Skeletal muscle satellite cell (primary cell): ENCODE measurements around the gene ATP4A. TPM values are rescaled to one million over a fixed set of nuclear protein-coding genes. Genes with fewer than 3 reads are reported as not detected.
"Not testable (repeated sequence)": the region's sequence is repeated elsewhere in the genome, so short reads cannot be mapped to it uniquely, and the experiment has no call there.

Source experiments
- H3K27me3 ChIP-seq: 2 replicates; pipeline ENCODE4 v1.7.0; 2013; ENCODE audit warnings: low read length; ENCODE audit not compliant: control insufficient read depth, insufficient read depth
- H3K36me3 ChIP-seq: 2 replicates; pipeline ENCODE4 v1.7.0; 2013; ENCODE audit warnings: mild to moderate bottlenecking, control low read depth, low read length; ENCODE audit not compliant: insufficient read depth
- H3K4me1 ChIP-seq: 2 replicates; pipeline ENCODE4 v1.7.0; 2013; ENCODE audit warnings: low read length; ENCODE audit not compliant: control insufficient read depth, insufficient read depth
- H3K4me2 ChIP-seq: 2 replicates; pipeline ENCODE4 v1.7.0; 2013; ENCODE audit warnings: mild to moderate bottlenecking, low read length
- H3K4me3 ChIP-seq: 2 replicates; pipeline ENCODE4 v1.7.0; 2013; ENCODE audit warnings: low read length
- H3K9ac ChIP-seq: 2 replicates; pipeline ENCODE4 v1.7.0; 2013; ENCODE audit warnings: mild to moderate bottlenecking, low read depth, low read length, moderate library complexity
- H3K9me3 ChIP-seq: replicated peaks from 2 replicates; pipeline ENCODE4 v1.7.0; 2013; ENCODE audit warnings: mild to moderate bottlenecking, control low read depth, low read length
- total RNA-seq: library from RNA; depleted of rRNA; stranded (reverse); fragments of >200 nt; gene quantifications from 2 replicates; pipeline ENCODE4 v1.2.3, GENCODE V29; 2012; rRNA removed

ATP4A gene
- not detected in 2 replicates for total RNA-seq

DNA sequence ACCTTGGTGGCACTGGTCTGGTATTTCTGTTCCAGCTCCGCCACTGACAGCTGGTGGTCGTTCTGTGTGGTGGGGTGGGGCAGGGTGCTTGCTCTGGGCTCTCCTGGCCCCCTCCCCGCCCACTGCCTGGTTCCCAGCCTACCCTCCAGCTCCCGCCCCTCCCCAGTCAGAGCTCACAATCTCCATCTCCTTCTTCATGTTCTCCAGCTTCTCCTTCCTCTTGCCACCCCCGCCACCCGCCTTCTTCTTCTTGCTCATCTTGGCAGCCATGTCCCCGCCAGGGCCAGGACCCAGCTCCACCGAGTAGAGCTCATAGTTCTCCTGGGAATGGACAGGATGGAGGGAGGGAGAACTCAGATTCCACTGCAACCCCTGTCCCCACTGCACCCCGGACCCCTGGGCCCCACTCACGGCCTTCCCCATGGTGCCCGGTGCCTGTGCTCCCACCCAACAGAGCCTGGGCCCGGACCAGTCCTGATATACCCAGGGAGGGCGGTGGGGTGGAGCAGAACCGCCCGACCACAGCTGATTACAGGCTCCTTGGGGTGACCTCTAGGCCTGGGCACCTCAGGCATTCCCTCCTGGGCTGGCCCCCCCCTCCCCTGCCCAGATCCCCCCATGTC lies at the start of gene ATP4A:
Gene ATP4A (minus strand): TSS at position 452 of the 623 bp plus-strand sequence. CDS start 29 bp downstream, at position 423.
- Histone ChIP-seq H3K4me2 (no peak within 1 kb of the TSS), H3K4me1 (peaks cover under 1% of the 10 kb centered on the region), H3K27me3 (peaks cover 28% of the 10 kb centered on the region), H3K4me3 (no peak within 1 kb of the TSS), H3K36me3 (no peaks in the 10 kb centered on the region), H3K9me3 (no peaks in the 10 kb centered on the region), H3K9ac (no peak within 1 kb of the TSS)

DNA sequence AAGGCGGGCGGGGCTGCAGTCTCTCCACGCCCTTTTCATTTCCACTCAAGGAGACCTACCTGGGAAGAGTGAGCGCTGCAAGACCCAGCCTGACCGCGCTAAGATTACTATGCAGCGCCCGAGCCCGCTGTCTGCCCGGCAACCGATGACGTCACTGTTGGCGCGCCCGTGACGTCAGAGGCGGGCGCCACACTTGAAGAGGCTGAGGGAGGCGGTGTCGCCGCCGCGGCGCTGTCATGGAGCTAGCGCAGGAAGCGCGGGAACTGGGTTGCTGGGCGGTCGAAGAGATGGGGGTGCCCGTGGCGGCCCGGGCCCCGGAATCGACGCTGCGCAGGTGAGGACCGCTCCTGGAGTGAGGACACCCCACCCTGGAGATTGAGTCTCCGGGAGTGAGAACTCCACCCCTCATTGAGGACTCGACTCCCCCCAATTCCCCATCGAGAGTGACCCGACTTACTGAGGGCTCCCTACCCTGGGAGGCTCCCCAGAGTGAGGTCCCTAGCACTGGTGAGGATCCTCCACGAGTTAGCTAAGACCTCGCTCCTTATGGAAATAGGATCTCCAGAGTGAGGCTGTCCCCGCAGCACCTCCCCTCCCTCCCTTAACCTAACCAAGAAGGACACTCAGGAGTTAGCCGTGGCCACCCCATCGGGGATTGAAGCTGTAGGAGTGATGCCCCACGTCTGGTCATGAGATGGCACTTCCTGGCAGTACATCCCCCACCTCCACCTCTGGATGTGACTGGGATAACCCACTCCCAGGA lies 49.3 kb upstream of the ATP4A start, which contains the start of gene HAUS5:
Gene HAUS5 (plus strand): TSS at position 177 of the 763 bp plus-strand sequence. CDS start 60 bp downstream, at position 237.
- Histone ChIP-seq H3K4me2 (peak within 1 kb of the TSS; percentile 100), H3K9me3 (peaks cover 3% of the 10 kb centered on the region), H3K36me3 (no peaks in the 10 kb centered on the region), H3K4me1 (peaks cover 5% of the 10 kb centered on the region), H3K27me3 (no peaks in the 10 kb centered on the region), H3K9ac (peak within 1 kb of the TSS; percentile 94), H3K4me3 (peak within 1 kb of the TSS; percentile 99)

DNA sequence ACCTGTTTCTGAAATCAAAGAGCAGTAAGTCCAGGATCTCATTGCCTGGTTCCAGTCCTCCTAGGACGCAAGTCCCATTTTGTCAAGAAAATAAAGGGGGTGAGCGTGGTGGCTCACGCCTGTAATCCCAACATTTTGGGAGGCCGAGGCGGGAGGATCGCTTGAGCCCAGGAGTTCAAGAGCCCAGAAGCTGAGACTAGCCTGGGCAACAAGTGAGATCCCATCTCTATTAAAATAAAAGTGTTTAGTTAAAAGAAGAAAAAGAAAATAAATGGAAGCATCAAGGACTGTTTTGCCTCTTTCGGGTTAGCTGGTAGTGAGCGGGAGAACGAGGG lies 48.7 kb upstream of the ATP4A start:
- no peaks in the 10 kb centered on the region for H3K27me3 ChIP-seq
- peaks cover 5% of the 10 kb centered on the region for H3K4me1 ChIP-seq
- H3K4me3 ChIP-seq: peak overlapping the region; percentile 99
- peak overlapping the region; percentile 100 for H3K4me2 ChIP-seq
- H3K9ac ChIP-seq: peak overlapping the region; percentile 94
- peaks cover 3% of the 10 kb centered on the region for H3K9me3 ChIP-seq
- H3K36me3 ChIP-seq: no peaks in the 10 kb centered on the region

DNA sequence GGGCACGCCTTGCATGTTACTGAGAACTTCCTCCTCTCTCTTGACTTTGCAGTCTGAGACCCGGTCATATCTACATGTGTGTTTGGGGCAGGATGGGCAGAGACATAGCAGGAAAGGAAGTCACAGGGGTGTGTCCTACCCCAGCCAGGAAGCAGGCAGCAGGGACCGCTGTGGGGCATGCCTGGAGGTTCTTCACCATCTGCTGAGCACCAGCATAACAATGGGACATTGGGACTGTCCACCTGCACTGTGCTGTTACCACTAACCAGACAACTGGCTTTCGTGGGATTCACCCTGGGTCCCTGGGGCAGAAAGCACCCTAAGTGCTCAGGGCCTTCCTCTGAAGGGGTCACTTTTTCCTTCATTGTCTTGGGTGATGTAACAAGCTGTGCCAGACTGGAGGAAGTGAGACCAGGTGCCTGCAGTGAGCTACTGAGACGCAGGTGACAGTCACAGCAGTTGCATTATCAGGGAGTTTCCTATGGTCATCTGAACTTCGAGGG lies 46.4 kb upstream of the ATP4A start:
- no peak overlapping the region for H3K4me2 ChIP-seq
- no peak overlapping the region for H3K9ac ChIP-seq
- no peak overlapping the region for H3K4me3 ChIP-seq
- peaks cover 5% of the 10 kb centered on the region for H3K4me1 ChIP-seq
- no peaks in the 10 kb centered on the region for H3K27me3 ChIP-seq
- no peaks in the 10 kb centered on the region for H3K36me3 ChIP-seq
- peaks cover 3% of the 10 kb centered on the region for H3K9me3 ChIP-seq

DNA sequence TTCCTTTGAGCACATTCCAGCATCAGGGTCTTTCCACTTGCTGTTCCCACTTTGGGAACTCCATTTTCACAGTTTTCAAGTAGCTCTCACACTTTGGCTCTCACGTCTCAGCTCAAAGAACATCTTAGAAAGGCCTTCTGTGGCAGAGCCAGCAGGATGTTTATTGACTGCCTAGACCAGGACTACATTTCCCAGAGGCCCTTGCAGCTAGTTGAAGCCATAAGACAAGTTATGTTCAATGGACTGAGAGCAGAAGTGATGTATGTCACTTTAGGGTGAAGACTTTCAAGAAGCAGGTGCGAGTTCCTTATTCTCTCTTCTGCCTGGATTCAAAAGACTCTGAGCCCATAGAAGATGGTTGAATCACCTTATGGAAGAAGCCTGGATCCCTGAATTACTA lies 44.8 kb upstream of the ATP4A start:
- H3K4me1 ChIP-seq: peaks cover 4% of the 10 kb centered on the region
- no peak overlapping the region for H3K9ac ChIP-seq
- no peaks in the 10 kb centered on the region for H3K36me3 ChIP-seq
- H3K27me3 ChIP-seq: no peaks in the 10 kb centered on the region
- H3K4me2 ChIP-seq: no peak overlapping the region
- no peak overlapping the region for H3K4me3 ChIP-seq
- peaks cover 3% of the 10 kb centered on the region for H3K9me3 ChIP-seq

DNA sequence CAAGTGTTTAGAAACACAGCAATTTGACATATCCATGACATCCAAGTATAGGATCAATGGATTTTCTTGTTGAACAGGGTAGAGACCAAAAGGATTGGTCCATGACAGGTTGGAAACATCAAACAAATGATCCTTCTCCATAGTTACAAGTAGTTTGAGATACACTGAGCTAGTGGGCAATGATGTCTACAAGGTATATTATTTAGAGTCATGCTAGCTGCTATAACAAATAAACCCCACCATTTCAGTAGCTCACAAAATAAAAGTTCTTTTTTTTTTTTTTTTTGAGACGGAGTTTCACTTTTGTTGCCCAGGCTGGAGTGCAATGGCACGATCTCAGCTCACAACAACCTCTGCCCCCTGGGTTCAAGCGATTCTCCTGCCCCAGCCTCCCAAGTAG lies 44.2 kb upstream of the ATP4A start:
- H3K27me3 ChIP-seq: no peaks in the 10 kb centered on the region
- H3K4me2 ChIP-seq: no peak overlapping the region
- H3K9me3 ChIP-seq: peaks cover 3% of the 10 kb centered on the region
- no peak overlapping the region for H3K4me3 ChIP-seq
- no peaks in the 10 kb centered on the region for H3K4me1 ChIP-seq
- H3K9ac ChIP-seq: no peak overlapping the region
- no peaks in the 10 kb centered on the region for H3K36me3 ChIP-seq

DNA sequence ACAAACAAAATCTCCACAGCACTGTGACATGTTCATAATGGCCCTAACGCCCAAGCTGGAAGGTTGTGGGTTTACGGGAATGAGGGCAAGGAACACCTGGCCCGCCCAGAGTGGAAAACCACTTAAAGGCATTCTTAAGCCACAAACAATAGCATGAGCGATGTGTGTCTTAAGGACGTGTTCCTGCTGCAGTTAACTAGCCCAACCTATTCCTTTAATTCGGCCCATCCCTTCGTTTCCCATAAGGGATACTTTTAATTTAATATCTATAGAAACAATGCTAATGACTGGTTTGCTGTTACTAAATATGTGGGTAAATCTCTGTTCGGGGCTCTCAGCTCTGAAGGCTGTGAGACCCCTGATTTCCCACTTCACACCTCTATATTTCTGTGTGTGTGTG lies 43.7 kb upstream of the ATP4A start:
- H3K36me3 ChIP-seq, H3K4me3 ChIP-seq, H3K4me1 ChIP-seq, H3K27me3 ChIP-seq, H3K4me2 ChIP-seq, H3K9ac ChIP-seq, H3K9me3 ChIP-seq: not testable (repeated sequence)

DNA sequence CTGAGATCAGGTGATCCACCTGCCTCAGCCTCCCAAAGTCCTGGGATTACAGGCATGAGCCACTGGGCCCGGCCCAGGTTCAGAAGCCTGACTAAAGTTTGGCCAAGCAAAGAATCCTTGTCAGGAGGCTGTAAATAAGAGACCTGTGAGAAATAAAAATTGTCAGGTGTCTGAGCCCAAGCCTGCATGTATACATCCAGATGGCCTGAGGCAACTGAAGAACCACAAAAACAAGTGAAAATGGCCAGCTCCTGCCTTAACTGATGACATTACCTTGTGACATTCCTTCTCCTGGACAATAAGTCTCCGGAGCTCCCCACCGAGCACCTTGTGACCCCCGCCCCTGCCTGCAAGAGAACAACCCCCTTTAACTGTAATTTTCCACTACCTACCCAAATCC lies 41.0 kb upstream of the ATP4A start:
- H3K9ac ChIP-seq, H3K36me3 ChIP-seq, H3K4me1 ChIP-seq, H3K4me3 ChIP-seq, H3K9me3 ChIP-seq, H3K27me3 ChIP-seq, H3K4me2 ChIP-seq: not testable (repeated sequence)

DNA sequence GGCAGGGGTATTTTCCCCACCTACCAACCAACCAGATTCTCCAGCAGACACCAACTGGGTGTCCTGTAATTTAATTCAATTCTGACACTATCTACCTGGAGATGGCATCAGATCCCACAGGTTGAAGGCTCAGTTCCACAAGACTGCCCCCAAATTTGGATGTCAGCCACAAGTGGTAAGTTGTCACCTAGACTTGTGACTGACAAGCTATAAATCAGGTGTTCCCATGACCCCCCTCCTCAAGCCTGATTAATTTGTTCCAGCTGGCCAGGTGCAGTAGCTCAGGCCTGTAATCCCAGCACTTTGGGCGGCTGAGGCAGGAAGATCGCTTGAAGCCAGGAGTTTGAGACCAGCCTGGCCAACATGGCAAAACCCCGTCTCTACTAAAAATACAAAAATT lies 38.5 kb upstream of the ATP4A start:
- Histone ChIP-seq H3K4me2 (no peak overlapping the region), H3K9me3 (no peaks in the 10 kb centered on the region), H3K4me1 (no peaks in the 10 kb centered on the region), H3K4me3 (no peak overlapping the region), H3K36me3 (no peaks in the 10 kb centered on the region), H3K27me3 (peaks cover 3% of the 10 kb centered on the region), H3K9ac (no peak overlapping the region)

DNA sequence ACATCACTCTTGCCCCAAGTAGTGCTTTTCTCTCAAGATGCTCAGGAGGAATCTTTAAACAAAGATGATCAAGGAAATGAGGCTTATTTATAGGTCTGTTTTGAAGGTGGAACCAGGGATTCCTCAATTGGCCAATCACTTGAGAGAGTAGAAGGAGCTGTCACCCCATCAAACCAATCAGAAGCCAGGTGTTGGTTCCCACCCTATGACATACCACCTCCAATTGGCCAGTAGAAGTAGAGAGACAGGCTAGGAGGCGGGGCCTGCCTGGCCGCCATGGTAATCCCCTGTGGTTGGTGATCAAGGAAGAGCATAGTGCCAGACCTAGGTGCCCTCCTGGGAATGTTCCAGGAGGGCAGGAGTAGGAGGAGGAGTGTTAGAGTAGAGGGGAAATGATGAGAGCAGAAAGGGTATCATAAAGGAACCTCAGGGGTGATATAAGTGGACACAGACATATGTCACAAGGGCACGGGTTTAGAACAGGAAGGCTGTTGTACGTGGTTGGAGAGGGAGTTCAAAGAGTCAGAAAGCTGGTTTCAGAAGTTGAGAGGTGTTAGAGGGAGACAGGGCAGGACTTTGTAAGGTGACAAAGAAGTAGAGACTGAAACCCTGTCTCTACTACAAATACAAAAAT lies 33.0 kb upstream of the ATP4A start:
- Histone ChIP-seq H3K36me3 (no peaks in the 10 kb centered on the region), H3K9me3 (no peaks in the 10 kb centered on the region), H3K4me1 (no peaks in the 10 kb centered on the region), H3K27me3 (peaks cover 3% of the 10 kb centered on the region), H3K4me2 (no peak overlapping the region), H3K4me3 (no peak overlapping the region), H3K9ac (no peak overlapping the region)

DNA sequence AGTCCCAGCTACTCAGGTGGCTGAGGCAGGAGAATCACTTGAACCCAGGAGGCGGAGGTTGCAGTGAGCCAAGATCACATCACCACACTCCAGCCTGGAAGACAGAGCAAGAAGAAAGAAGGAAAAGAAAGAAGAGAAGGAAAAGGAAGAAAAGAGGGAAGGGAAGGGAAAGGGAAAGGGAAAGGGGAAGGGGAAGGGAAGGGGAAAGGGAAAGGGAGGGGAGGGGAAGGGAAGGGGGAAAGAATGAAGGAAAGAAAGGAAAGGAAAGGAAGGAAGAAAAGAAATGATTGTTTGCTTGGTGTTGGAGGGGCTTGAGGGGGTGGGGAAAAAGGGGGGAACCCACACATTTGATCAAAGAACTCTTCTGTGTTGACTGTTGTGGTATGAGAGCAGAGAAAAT lies 32.5 kb upstream of the ATP4A start:
- Histone ChIP-seq H3K9ac (no peak overlapping the region), H3K9me3 (no peaks in the 10 kb centered on the region), H3K4me2 (no peak overlapping the region), H3K36me3 (no peaks in the 10 kb centered on the region), H3K4me3 (no peak overlapping the region), H3K27me3 (peaks cover 3% of the 10 kb centered on the region), H3K4me1 (no peaks in the 10 kb centered on the region)
